Lower lobe of right lung (tissue), 2 donors: ENCODE results near the gene PHF21B. TPM values are rescaled to one million over a fixed set of nuclear protein-coding genes. Genes with fewer than 3 reads are reported as not detected.
"Not testable (repeated sequence)": the region's sequence is repeated elsewhere in the genome, so short reads cannot be mapped to it uniquely, and the experiment has no call there.

Experiments used
- ATAC-seq, 2 donors: fragments of 200-7000 bp; cut with Tn5 transposase; one replicate each; pipeline ENCODE4 v1.9.1; 2020 to 2022; ENCODE audit warnings: mild to moderate bottlenecking in 2 of 2, moderate library complexity in 2 of 2
- DNase-seq: peaks from one replicate; pipeline ENCODE4 v3.0.0-alpha.2; 2020
- H3K27ac ChIP-seq: fragments of 200-600 bp; one replicate; pipeline ENCODE4 v1.8.0; 2022
- H3K27me3 ChIP-seq: fragments of 200-600 bp; one replicate; pipeline ENCODE4 v1.8.0; 2022; ENCODE audit warnings: low read depth
- H3K36me3 ChIP-seq: fragments of 200-600 bp; one replicate; pipeline ENCODE4 v1.8.0; 2022; ENCODE audit warnings: mild to moderate bottlenecking
- H3K4me1 ChIP-seq: fragments of 200-600 bp; one replicate; pipeline ENCODE4 v1.8.0; 2022
- H3K4me3 ChIP-seq: fragments of 200-600 bp; one replicate; pipeline ENCODE4 v1.8.0; 2022; ENCODE audit warnings: mild to moderate bottlenecking
- H3K9me3 ChIP-seq: fragments of 200-600 bp; one replicate; pipeline ENCODE4 v1.8.0; 2022
- intact Hi-C: fragments of 100-400 bp; cut with DNase I; formaldehyde crosslinking; loops from one replicate; pipeline ENCODE4 v1.11.0; 2022
- total RNA-seq: library from RNA; stranded (reverse); fragmentation: NEBNext Ultra II Directional; extraction: Animal tissue kit (Norgen Biotek cat#: 25700); gene quantifications from one replicate; pipeline ENCODE4 v1.2.1, GENCODE V29; 2021
- TF ChIP-seq, protein P1 (sequence below): fragments of 200-600 bp; IDR thresholded peaks from one replicate; pipeline ENCODE4 v1.8.0; 2022; ENCODE audit warnings: antibody characterized with exemption, mild to moderate bottlenecking
- donor health status: DM: no; HTN: yes; CAD: no; lungs with severe emphysema.

The PHF21B gene
- total RNA-seq, 1 donor from 2014 or later = not detected

DNA sequence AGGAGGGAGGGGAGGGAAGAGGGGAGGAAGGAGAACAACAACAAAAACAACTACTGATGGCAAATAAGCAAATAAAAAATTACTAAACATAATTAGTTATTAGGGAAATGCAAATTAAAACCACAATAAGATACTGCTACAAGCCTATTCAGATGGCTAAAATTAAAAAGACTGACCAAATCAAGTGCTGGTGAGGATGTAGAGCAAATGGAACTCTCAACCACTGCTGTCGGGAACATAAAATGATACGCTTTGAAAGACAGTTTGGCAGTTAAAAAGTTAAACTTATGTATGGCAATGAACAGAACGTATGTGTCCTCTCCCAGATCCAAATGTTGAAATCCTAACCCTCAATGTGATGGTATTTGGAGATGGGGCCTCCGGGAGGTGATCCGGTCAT is 85.7 kb downstream of the PHF21B start:
- H3K27ac ChIP-seq = no peak overlapping the region
- H3K36me3 ChIP-seq = no peaks in the 10 kb centered on the region
- H3K4me1 ChIP-seq = no peaks in the 10 kb centered on the region
- H3K27me3 ChIP-seq = no peaks in the 10 kb centered on the region
- DNase-seq (no peak), ATAC-seq (no peak)
- no peaks in the 10 kb centered on the region for H3K9me3 ChIP-seq
- intact Hi-C loops = no loop called here
- TF ChIP-seq, protein P1, sequence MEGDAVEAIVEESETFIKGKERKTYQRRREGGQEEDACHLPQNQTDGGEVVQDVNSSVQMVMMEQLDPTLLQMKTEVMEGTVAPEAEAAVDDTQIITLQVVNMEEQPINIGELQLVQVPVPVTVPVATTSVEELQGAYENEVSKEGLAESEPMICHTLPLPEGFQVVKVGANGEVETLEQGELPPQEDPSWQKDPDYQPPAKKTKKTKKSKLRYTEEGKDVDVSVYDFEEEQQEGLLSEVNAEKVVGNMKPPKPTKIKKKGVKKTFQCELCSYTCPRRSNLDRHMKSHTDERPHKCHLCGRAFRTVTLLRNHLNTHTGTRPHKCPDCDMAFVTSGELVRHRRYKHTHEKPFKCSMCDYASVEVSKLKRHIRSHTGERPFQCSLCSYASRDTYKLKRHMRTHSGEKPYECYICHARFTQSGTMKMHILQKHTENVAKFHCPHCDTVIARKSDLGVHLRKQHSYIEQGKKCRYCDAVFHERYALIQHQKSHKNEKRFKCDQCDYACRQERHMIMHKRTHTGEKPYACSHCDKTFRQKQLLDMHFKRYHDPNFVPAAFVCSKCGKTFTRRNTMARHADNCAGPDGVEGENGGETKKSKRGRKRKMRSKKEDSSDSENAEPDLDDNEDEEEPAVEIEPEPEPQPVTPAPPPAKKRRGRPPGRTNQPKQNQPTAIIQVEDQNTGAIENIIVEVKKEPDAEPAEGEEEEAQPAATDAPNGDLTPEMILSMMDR = no peak
- no peak overlapping the region for H3K4me3 ChIP-seq

DNA sequence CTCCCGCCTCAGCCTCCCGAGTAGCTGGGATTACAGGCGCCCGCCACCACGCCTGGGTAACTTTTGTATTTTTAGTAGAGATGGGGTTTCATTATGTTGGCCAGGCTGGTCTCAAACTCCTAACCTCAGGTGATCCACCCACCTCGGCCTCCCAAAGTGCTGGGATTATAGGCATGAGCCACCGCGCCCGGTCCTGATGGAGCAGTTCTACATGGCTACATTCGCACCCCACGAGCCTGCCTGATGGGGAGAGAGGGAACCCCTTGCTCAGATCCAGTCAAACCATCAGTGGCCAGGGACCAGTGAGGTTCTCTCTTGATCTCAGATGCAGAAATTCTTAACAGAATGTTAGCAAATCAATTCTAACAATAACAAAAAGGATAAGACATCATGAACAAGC is 88.0 kb downstream of the PHF21B start:
- H3K4me3 ChIP-seq, H3K27ac ChIP-seq, H3K9me3 ChIP-seq, DNase-seq, intact Hi-C loops, H3K27me3 ChIP-seq, H3K4me1 ChIP-seq, ATAC-seq, H3K36me3 ChIP-seq: not testable (repeated sequence)

DNA sequence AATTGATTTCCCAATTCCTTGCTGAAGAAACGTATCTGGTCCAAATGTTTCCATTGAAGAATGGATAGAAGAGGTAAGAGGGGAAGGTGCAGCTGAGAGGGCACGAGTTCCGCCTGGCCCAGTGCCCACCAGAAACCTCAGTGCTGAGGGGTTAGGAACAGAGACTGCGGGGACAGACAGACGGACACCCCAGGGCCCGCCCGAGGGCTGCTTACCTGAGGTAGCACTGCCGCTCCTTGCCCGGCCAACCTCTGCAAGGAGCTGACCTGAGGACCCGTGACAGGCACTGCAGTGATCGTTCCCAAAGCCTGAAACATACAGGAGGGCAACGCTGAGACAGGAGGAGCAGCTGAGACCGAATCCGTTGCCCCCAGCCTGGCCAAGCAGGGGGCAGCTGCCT is 89.6 kb downstream of the PHF21B start:
- Histone ChIP-seq H3K27me3 (no peaks in the 10 kb centered on the region), H3K36me3 (no peaks in the 10 kb centered on the region), H3K27ac (no peak overlapping the region), H3K4me1 (no peaks in the 10 kb centered on the region), H3K4me3 (no peak overlapping the region), H3K9me3 (no peaks in the 10 kb centered on the region)
- ATAC-seq (no peak), DNase-seq (peak; percentile 32)
- TF ChIP-seq, protein P1 = no peak
- intact Hi-C loops = no loop called here

DNA sequence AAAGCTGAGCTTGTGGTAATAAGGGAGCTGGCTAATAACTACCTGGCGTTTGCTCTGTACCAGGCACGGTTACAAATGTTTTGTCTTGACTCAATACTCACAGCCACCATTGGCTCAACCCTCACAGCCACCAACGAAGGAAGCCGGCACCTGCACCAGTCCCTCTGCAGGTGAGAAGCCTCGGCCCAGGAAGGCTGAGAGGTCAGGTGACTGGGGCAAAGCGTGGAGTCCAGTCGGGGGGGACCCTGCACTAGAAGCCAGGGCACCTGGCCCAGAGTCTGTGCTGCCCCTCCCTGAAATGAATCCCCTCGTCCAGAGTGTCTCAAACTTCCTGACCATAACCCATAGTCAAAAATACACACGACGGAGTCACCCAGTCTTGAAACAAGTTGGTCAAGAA is 90.1 kb downstream of the PHF21B start:
- intact Hi-C loops = no loop called here
- no peak overlapping the region for H3K4me3 ChIP-seq
- H3K4me1 ChIP-seq = no peaks in the 10 kb centered on the region
- no peak overlapping the region for H3K27ac ChIP-seq
- DNase-seq (peak; percentile 29), ATAC-seq (no peak)
- no peaks in the 10 kb centered on the region for H3K36me3 ChIP-seq
- H3K9me3 ChIP-seq = no peaks in the 10 kb centered on the region
- TF ChIP-seq, protein P1 = no peak
- H3K27me3 ChIP-seq = no peaks in the 10 kb centered on the region

DNA sequence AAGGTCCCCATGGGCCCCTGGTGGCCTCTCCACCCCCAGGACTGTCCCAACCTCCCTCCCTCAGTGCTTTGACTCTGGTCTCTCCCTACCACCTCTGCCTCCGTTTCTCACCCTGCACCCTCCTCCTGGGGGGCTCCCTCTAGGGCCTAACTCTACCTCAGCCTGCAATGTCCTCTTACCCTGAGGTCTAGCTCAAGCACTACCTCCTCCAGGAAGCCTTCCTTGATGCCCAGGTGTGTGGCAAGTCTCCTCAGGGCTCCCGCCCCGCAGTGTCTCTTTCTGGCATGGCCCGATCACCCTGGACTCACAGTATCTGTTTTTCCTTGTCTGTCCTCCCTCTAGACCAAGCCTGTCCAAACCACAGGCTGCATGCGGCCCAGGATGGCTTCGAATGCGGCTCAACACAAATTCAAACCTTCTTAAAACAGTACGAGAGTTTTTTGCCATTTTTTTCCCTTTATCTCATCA is 90.8 kb downstream of the PHF21B start:
- ATAC-seq = no peak
- intact Hi-C loops = no loop called here
- H3K4me1 ChIP-seq = no peaks in the 10 kb centered on the region
- no peaks in the 10 kb centered on the region for H3K36me3 ChIP-seq
- no peak overlapping the region for H3K27ac ChIP-seq
- peaks cover 4% of the 10 kb centered on the region for H3K27me3 ChIP-seq
- TF ChIP-seq, protein P1 = no peak
- H3K4me3 ChIP-seq = no peak overlapping the region
- peak; percentile 24 for DNase-seq
- no peaks in the 10 kb centered on the region for H3K9me3 ChIP-seq

DNA sequence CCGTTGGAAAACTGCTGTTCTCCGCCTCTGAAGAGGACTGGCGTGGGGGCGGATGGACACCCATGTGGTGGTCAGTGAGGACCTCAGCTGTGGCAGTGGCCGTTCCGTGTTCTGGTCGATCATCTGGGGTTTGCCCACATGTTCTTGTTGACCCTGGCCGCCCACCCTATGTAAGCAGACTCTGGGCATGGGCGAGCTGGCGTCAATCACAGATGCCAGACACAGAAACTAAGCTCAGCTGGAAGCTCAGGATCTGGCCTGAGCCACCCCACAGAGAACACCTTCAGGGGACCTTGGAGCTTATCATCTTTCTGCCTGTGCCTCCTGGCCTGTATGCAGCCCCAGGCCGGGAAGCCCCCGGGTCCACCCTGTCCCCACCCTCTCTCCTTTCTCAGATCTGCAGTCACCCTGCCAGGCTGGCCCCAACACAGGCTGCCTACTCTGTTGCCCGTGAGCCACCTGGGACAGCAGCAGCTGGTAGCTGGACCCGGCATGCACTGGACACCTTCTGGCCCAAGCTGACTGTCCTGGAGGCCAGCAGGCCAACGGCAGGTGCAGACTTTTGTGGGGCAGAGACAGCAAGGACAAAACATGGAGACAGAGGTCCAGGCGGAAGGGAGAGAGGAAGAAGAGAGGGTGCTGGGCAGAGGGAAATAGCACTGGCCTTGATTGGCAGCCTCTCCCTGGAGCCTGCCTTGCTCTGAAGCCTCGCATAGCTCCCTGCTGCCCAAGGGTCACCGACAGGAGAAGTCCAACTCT is 91.5 kb downstream of the PHF21B start:
- no peak overlapping the region for H3K4me3 ChIP-seq
- TF ChIP-seq, protein P1 = no peak
- H3K36me3 ChIP-seq = no peaks in the 10 kb centered on the region
- no peaks in the 10 kb centered on the region for H3K9me3 ChIP-seq
- no peaks in the 10 kb centered on the region for H3K4me1 ChIP-seq
- peaks cover 4% of the 10 kb centered on the region for H3K27me3 ChIP-seq
- intact Hi-C loops = no loop called here
- H3K27ac ChIP-seq = no peak overlapping the region
- ATAC-seq = no peak
- DNase-seq = peak; percentile 40
